ENCODE data around the gene CYB5R4. TPM values are rescaled to one million over a fixed set of nuclear protein-coding genes. Genes with fewer than 3 reads are reported as not detected.
A peak's percentile ranks its signal among the peaks of the same experiment; 100 is the strongest.

CYB5R4 gene
- polyA plus RNA-seq (2011; rRNA removed) (14.9 and 25.5 TPM in 2 replicates), polyA plus RNA-seq (2017; fragmentation: RNase III; extraction: RNeasy Plus Mini Kit Qiagen cat#74134 plus additional on column Dnase treatment) (16.3 to 21.3 TPM (median 18.6 TPM) in 3 replicates), polyA minus RNA-seq (2011; rRNA and poly(A)+ RNA removed) (3.7 and 3.8 TPM in 2 replicates)
- 3.3 and 4.8 TPM in 2 replicates for polyA plus RNA-seq (2012; cell fraction: cytosol; rRNA removed)
- polyA plus RNA-seq (2012; cell fraction: nucleus; rRNA removed): 1.2 and 1.5 TPM in 2 replicates

- peak within 1 kb of the TSS; percentile 72 for H3K4me3 ChIP-seq
- FAIRE-seq (no peak), ATAC-seq (peak; percentile 98 to 99), DNase-seq (ENCODE audit: low read depth in 1 of 2, low spot score in 1 of 2) (peak; percentile 79 to 92)
- H3K4me2 ChIP-seq: peak within 1 kb of the TSS; percentile 94
- WGBS (ENCODE audit: missing lambda C conversion rate): 1% methylated on average over 35 of the region's 53 CpGs
- H3K27ac ChIP-seq: peak within 1 kb of the TSS; percentile 72 to 85
- ChIA-PET CTCF (interaction anchor here (0.9 to 1.1 kb wide), 2 partner anchors 14 to 358 kb away, joined by 3 to 4 read pairs; no protein-coding TSS in a partner anchor), POLR2A (interaction anchor here (0.5 to 1.4 kb wide), 3 partner anchors 8 to 245 kb away, joined by 3 to 12 read pairs (median 3); no protein-coding TSS in a partner anchor)
- H3K4me1 ChIP-seq: peaks cover 18% of the 10 kb centered on the region; the same call in 2 of the 3 replicates
- TF ChIP-seq EHMT2 (IDR thresholded peaks at IDR 0.05; ENCODE audit: low read depth) (peak; percentile 99), ATOH8 (CRISPR knock-in tag; IDR thresholded peaks at IDR 0.05; ENCODE audit: low read depth) (peak; percentile 87; the same call in 1 of the 2 replicates), ESRRA (IDR thresholded peaks at IDR 0.05; ENCODE audit: borderline replicate concordance, low read length) (no peak), PHF8 (IDR thresholded peaks at IDR 0.05; ENCODE audit: borderline replicate concordance, low read depth) (peak; percentile 88; the same call in 1 of the 2 replicates), CBX8 (IDR thresholded peaks at IDR 0.05) (no peak), RARB (CRISPR knock-in tag; IDR thresholded peaks at IDR 0.05) (no peak; the same call in 1 of the 2 replicates), E2F6 (IDR thresholded peaks at IDR 0.05; ENCODE audit: borderline replicate concordance, low read depth) (no peak), RAD21 (conservative IDR thresholded peaks at IDR 0.05 in 1 of 2, IDR thresholded peaks at IDR 0.05 in 1 of 2) (no peak), POLR2A (IDR thresholded peaks at IDR 0.05; ENCODE audit: low read length) (peak; percentile 69), SREBF2 (IDR thresholded peaks at IDR 0.05) (no peak), RCOR1 (IDR thresholded peaks at IDR 0.05; ENCODE audit: low read depth, low read length) (no peak), MYC (IDR thresholded peaks at IDR 0.05; ENCODE audit: borderline replicate concordance, low read length) (no peak), GATA3 (IDR thresholded peaks at IDR 0.05; ENCODE audit: borderline replicate concordance) (no peak), REST (IDR thresholded peaks at IDR 0.05) (peak; percentile 99), ZSCAN20 (CRISPR knock-in tag; IDR thresholded peaks at IDR 0.05) (peak; percentile 95), CEBPB (IDR thresholded peaks at IDR 0.05) (no peak), HOXB5 (CRISPR knock-in tag; IDR thresholded peaks at IDR 0.05) (peak; percentile 91), EHF (CRISPR knock-in tag; IDR thresholded peaks at IDR 0.05) (peak; percentile 90), MAZ (IDR thresholded peaks at IDR 0.05; ENCODE audit: borderline replicate concordance, low read depth, low read length) (no peak), FOXS1 (CRISPR knock-in tag; IDR thresholded peaks at IDR 0.05) (peak; percentile 93), ZNF302 (CRISPR knock-in tag; IDR thresholded peaks at IDR 0.05) (peak; percentile 72), HOXA7 (CRISPR knock-in tag; IDR thresholded peaks at IDR 0.05) (no peak), MAFK (IDR thresholded peaks at IDR 0.05; ENCODE audit: partially characterized antibody) (no peak), SMC3 (IDR thresholded peaks at IDR 0.05) (no peak), MAX (IDR thresholded peaks at IDR 0.05) (peak; percentile 36), HOXB13 (CRISPR knock-in tag; IDR thresholded peaks at IDR 0.05; ENCODE audit: low read depth) (0 out of 2 replicates have a peak, but pooled peaks have one; percentile 88), TFCP2L1 (CRISPR knock-in tag; IDR thresholded peaks at IDR 0.05) (no peak), EP300 (IDR thresholded peaks at IDR 0.05) (no peak), FOSL2 (IDR thresholded peaks at IDR 0.05) (no peak), FOSL2 (CRISPR knock-in tag; IDR thresholded peaks at IDR 0.05) (peak; percentile 11; the same call in 1 of the 2 replicates), HEYL (CRISPR knock-in tag; IDR thresholded peaks at IDR 0.05) (peak; percentile 81), HES2 (IDR thresholded peaks at IDR 0.05) (no peak), JUN (IDR thresholded peaks at IDR 0.05) (peak in 1 of 2 experiments; percentile 43; a peak in 1 of 5 replicates)
- H3K9me3 ChIP-seq: no peaks in the 10 kb centered on the region
Observed at GRCh38 chr6:83859410-83860358, at the start of gene CYB5R4. TSS of gene CYB5R4 (plus strand) at chr6:83859689. CDS start at chr6:83859783, 94 bp downstream.
